Spinal cord (tissue), 10 donors: Measurements from ENCODE around the gene SLC12A5. TPM values are rescaled to one million over a fixed set of nuclear protein-coding genes. Genes with fewer than 3 reads are reported as not detected.

Experiments
- DNase-seq, 6 donors: peaks; one replicate each; pipeline versions ENCODE4 v3.0.0 to v3.0.0-alpha.2; 2013 to 2015; ENCODE audit warnings: low spot score in 6 of 6, low read depth in 4 of 6
- H3K27ac ChIP-seq: one replicate; pipeline ENCODE4 v1.5.1; 2013; ENCODE audit warnings: low read depth, low read length, control low read depth
- H3K27me3 ChIP-seq: one replicate; pipeline ENCODE4 v1.6.1; 2013; ENCODE audit warnings: low read length; ENCODE audit not compliant: control insufficient read depth, insufficient read depth
- H3K36me3 ChIP-seq: one replicate; pipeline ENCODE4 v1.6.1; 2013; ENCODE audit warnings: low read length; ENCODE audit not compliant: control insufficient read depth, insufficient read depth
- H3K4me1 ChIP-seq: one replicate; pipeline ENCODE4 v1.6.1; 2013; ENCODE audit warnings: low read length; ENCODE audit not compliant: control insufficient read depth, insufficient read depth
- H3K4me3 ChIP-seq: one replicate; pipeline ENCODE4 v1.5.1; 2013; ENCODE audit warnings: low read depth, low read length, control low read depth
- H3K9me3 ChIP-seq: one replicate; pipeline ENCODE4 v1.6.1; 2013; ENCODE audit warnings: low read length; ENCODE audit not compliant: control insufficient read depth, insufficient read depth
- WGBS: methylation state at CpG from one replicate; pipeline ENCODE4 v1.1.5; 2013; ENCODE audit warnings: missing lambda C conversion rate; ENCODE audit not compliant: insufficient coverage; 5-methylcytosine and 5-hydroxymethylcytosine counted together
- polyA plus RNA-seq, 2 donors: library from polyadenylated mRNA; unstranded; fragments of 120-200 nt; gene quantifications; one replicate each; pipeline ENCODE4 v1.2.1, GENCODE V29; 2013; ENCODE audit not compliant: insufficient read length in 2 of 2
- total RNA-seq, 2 donors: library from RNA; depleted of rRNA in 1 of 2; stranded (reverse); fragments of 120-200 nt in 1 of 2; fragments of >200 nt in 1 of 2; gene quantifications; one replicate each; pipeline versions ENCODE4 v1.2.3 to v1.2.4, GENCODE V29; 2013 to 2014
- donor health status: healthy.

The SLC12A5 gene
- total and polyA plus RNA-seq, 4 donors, result 26.2 to 191 (median 130) TPM

- Histone ChIP-seq H3K4me1 (peaks cover 36% of the 10 kb centered on the region), H3K4me3 (peak overlapping the region; percentile 39), H3K36me3 (no peaks in the 10 kb centered on the region), H3K27me3 (peaks cover 11% of the 10 kb centered on the region), H3K9me3 (no peaks in the 10 kb centered on the region), H3K27ac (no peak overlapping the region)
- 0% methylated on average over 31 of the region's 37 CpGs for WGBS
- DNase-seq, result peak in 2 of 6 donors; percentile 70 to 82
These were observed 6.4 kb upstream of the SLC12A5 start for GRCh38 chr20:46022411-46023147.

GRCh38 chr20:46023148-46023484 lies 5.9 kb upstream of the SLC12A5 start:
- no peak for DNase-seq
- Histone ChIP-seq H3K27ac (no peak overlapping the region), H3K27me3 (peaks cover 15% of the 10 kb centered on the region), H3K4me1 (peaks cover 39% of the 10 kb centered on the region), H3K9me3 (no peaks in the 10 kb centered on the region), H3K36me3 (no peaks in the 10 kb centered on the region), H3K4me3 (no peak overlapping the region)
- 39% methylated on average over 8 of the region's 8 CpGs for whole genome bisulfite sequencing

- H3K27me3 ChIP-seq, result peaks cover 23% of the 10 kb centered on the region
- no peaks in the 10 kb centered on the region for H3K9me3 ChIP-seq
- no peak overlapping the region for H3K27ac ChIP-seq
- 67% methylated on average over 4 of the region's 4 CpGs for WGBS
- no peaks in the 10 kb centered on the region for H3K36me3 ChIP-seq
- DNase-seq, result no peak
- peaks cover 48% of the 10 kb centered on the region for H3K4me1 ChIP-seq
- H3K4me3 ChIP-seq, result no peak overlapping the region
These were observed 5.0 kb upstream of the SLC12A5 start for GRCh38 chr20:46023999-46024398.

GRCh38 chr20:46025376-46025783 lies 3.6 kb upstream of the SLC12A5 start:
- 7% methylated on average over 7 of the region's 10 CpGs for WGBS
- Histone ChIP-seq H3K27me3 (peaks cover 36% of the 10 kb centered on the region), H3K4me3 (no peak overlapping the region), H3K4me1 (peaks cover 55% of the 10 kb centered on the region), H3K36me3 (no peaks in the 10 kb centered on the region), H3K27ac (peak overlapping the region; percentile 40), H3K9me3 (no peaks in the 10 kb centered on the region)
- peak in 2 of 6 donors; percentile 79 to 96 for DNase-seq

- Histone ChIP-seq H3K27me3 (peaks cover 47% of the 10 kb centered on the region), H3K9me3 (no peaks in the 10 kb centered on the region), H3K4me3 (no peak overlapping the region), H3K4me1 (peaks cover 58% of the 10 kb centered on the region), H3K27ac (no peak overlapping the region), H3K36me3 (no peaks in the 10 kb centered on the region)
- WGBS, result 14% methylated on average over 3 of the region's 4 CpGs
- peak in 2 of 6 donors; percentile 30 to 65 for DNase-seq
These were observed 1.7 kb upstream of the SLC12A5 start for GRCh38 chr20:46027245-46027853.

- no peak overlapping the region for H3K4me3 ChIP-seq
- peaks cover 51% of the 10 kb centered on the region for H3K4me1 ChIP-seq
- H3K27ac ChIP-seq, result no peak overlapping the region
- peaks cover 52% of the 10 kb centered on the region for H3K27me3 ChIP-seq
- 54% methylated on average over 6 of the region's 7 CpGs for WGBS
- H3K9me3 ChIP-seq, result no peaks in the 10 kb centered on the region
- H3K36me3 ChIP-seq, result no peaks in the 10 kb centered on the region
- DNase-seq, result no peak
These were observed 905 bp upstream of the SLC12A5 start for GRCh38 chr20:46028110-46028509.

GRCh38 chr20:46030284-46031013 lies 1.4 kb downstream of the SLC12A5 start:
- H3K4me3 ChIP-seq, result peak overlapping the region; percentile 45
- H3K27me3 ChIP-seq, result peaks cover 58% of the 10 kb centered on the region
- WGBS, result 2% methylated on average over 36 of the region's 49 CpGs
- no peaks in the 10 kb centered on the region for H3K9me3 ChIP-seq
- peaks cover 7% of the 10 kb centered on the region for H3K36me3 ChIP-seq
- peaks cover 47% of the 10 kb centered on the region for H3K4me1 ChIP-seq
- DNase-seq, result peak in 2 of 6 donors; percentile 15 to 54
- H3K27ac ChIP-seq, result no peak overlapping the region

GRCh38 chr20:46031014-46031569 lies 2.1 kb downstream of the SLC12A5 start:
- H3K27ac ChIP-seq, result no peak overlapping the region
- peaks cover 58% of the 10 kb centered on the region for H3K27me3 ChIP-seq
- peak overlapping the region; percentile 45 for H3K4me3 ChIP-seq
- peaks cover 41% of the 10 kb centered on the region for H3K4me1 ChIP-seq
- 13% methylated on average over 9 of the region's 11 CpGs for WGBS
- peaks cover 11% of the 10 kb centered on the region for H3K36me3 ChIP-seq
- no peaks in the 10 kb centered on the region for H3K9me3 ChIP-seq
- DNase-seq, result peak in 1 of 6 donors; percentile 34

- peak in 2 of 6 donors; percentile 76 to 83 for DNase-seq
- peaks cover 16% of the 10 kb centered on the region for H3K36me3 ChIP-seq
- under 1% methylated on average over 55 of the region's 55 CpGs for WGBS
- no peak overlapping the region for H3K27ac ChIP-seq
- H3K9me3 ChIP-seq, result no peaks in the 10 kb centered on the region
- H3K27me3 ChIP-seq, result peaks cover 58% of the 10 kb centered on the region
- peak overlapping the region; percentile 45 for H3K4me3 ChIP-seq
- peaks cover 38% of the 10 kb centered on the region for H3K4me1 ChIP-seq
These were observed 2.8 kb downstream of the SLC12A5 start for GRCh38 chr20:46031701-46032254.
